Large intestine (tissue), 3 donors: Measurements from ENCODE around the gene LGALS7. TPM values are rescaled to one million over a fixed set of nuclear protein-coding genes. Genes with fewer than 3 reads are reported as not detected.

Experiments
- DNase-seq, 2 donors: peaks; one replicate each; pipeline versions ENCODE4 v3.0.0 to v3.0.0-alpha.2; 2013
- H3K27ac ChIP-seq: one replicate; pipeline ENCODE4 v1.5.1; 2013; ENCODE audit warnings: low read length
- H3K27me3 ChIP-seq: 2 replicates; pipeline ENCODE4 v1.6.1; 2013; ENCODE audit warnings: low read length; ENCODE audit not compliant: control insufficient read depth, insufficient read depth
- H3K36me3 ChIP-seq: 2 replicates; pipeline ENCODE4 v1.6.1; 2013; ENCODE audit warnings: low read length; ENCODE audit not compliant: control insufficient read depth, insufficient read depth
- H3K4me1 ChIP-seq: one replicate; pipeline ENCODE4 v1.6.1; 2013; ENCODE audit warnings: low read length; ENCODE audit not compliant: control insufficient read depth, insufficient read depth
- H3K4me3 ChIP-seq: one replicate; pipeline ENCODE4 v1.5.1; 2013; ENCODE audit warnings: low read length
- H3K9me3 ChIP-seq: one replicate; pipeline ENCODE4 v1.6.1; 2013; ENCODE audit warnings: mild to moderate bottlenecking, low read depth, low read length, moderate library complexity; ENCODE audit not compliant: control insufficient read depth
- WGBS: methylation state at CpG from one replicate; pipeline ENCODE4 v1.1.5; 2013; ENCODE audit warnings: low lambda C conversion rate; ENCODE audit not compliant: insufficient coverage; 5-methylcytosine and 5-hydroxymethylcytosine counted together
- polyA plus RNA-seq: library from polyadenylated mRNA; unstranded; fragments of 120-200 nt; gene quantifications from one replicate; pipeline ENCODE4 v1.2.1, GENCODE V29; 2013

Gene LGALS7
- polyA plus RNA-seq, 1 donor = 5.6 TPM

DNA sequence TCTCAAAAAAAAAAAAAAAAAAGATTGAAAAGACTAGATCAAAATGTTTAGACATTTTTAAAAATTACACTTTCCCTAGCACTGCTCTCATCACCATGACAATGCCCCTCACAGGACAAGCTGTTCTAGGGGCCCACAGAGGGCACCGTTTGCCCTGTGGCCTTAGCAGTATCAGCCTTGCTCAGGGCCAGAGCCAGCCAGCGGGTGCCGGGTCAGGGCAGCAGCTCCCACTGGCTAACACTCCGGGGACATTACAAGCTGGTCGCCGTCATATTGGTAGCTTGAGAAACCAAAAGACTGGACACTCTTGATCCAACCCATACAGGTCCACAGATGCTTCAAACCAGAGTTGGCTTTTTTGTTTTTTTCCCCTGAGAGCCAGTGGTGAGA lies 47.0 kb downstream of the LGALS7 start:
- no peaks in the 10 kb centered on the region for H3K27me3 ChIP-seq
- no peak overlapping the region for H3K4me3 ChIP-seq
- DNase-seq = no peak
- H3K4me1 ChIP-seq = peaks cover 44% of the 10 kb centered on the region
- no CpG with 5 or more reads among the region's 6 CpGs for WGBS
- H3K9me3 ChIP-seq = peaks cover 5% of the 10 kb centered on the region
- H3K36me3 ChIP-seq = peaks cover 97% of the 10 kb centered on the region
- peak overlapping the region; percentile 49 for H3K27ac ChIP-seq

DNA sequence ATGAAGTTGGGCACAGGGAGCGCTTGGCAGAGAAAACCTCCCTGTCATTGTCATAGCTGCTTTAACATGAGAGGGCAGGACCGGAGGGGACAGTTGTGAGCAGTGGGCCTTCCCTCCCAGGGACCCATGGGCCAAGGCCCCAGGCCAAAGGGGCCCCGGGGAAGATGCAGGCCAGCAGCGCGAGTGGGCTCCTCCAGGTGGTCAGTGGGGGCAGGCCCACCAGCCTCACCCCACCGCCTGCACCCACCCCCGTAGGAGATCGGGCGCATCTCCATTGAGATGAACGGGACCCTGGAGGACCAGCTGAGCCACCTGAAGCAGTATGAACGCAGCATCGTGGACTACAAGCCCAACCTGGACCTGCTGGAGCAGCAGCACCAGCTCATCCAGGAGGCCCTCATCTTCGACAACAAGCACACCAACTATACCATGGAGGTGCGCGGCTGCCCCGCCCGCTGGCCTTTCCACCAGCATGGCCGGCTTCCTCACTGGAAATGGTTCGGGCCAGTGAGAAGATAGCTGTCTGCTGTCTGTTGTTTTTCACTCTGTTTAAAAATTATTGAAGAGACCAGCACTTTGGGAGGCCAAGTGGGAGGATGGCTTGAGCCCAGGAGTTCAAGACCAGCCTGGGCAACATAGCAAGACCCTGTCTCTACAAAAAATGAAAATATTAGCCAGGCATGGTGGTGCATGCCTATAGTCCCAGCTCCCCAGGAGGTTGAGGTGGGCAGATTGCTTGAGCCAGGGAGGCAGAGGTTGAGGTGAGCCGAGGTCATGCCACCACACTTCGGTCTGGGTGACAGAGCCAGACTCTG lies 47.6 kb downstream of the LGALS7 start:
- Histone ChIP-seq H3K27me3 (no peaks in the 10 kb centered on the region), H3K9me3 (peaks cover 5% of the 10 kb centered on the region), H3K4me3 (no peak overlapping the region), H3K4me1 (peaks cover 50% of the 10 kb centered on the region), H3K27ac (peak overlapping the region; percentile 49), H3K36me3 (peaks cover 97% of the 10 kb centered on the region)
- no CpG with 5 or more reads among the region's 21 CpGs for WGBS
- DNase-seq = no peak

- Histone ChIP-seq H3K4me1 (peaks cover 57% of the 10 kb centered on the region), H3K36me3 (peaks cover 99% of the 10 kb centered on the region), H3K9me3 (peaks cover 6% of the 10 kb centered on the region), H3K4me3 (no peak overlapping the region), H3K27me3 (no peaks in the 10 kb centered on the region), H3K27ac (no peak overlapping the region)
- no peak for DNase-seq
- no CpG with 5 or more reads among the region's 42 CpGs for WGBS
Measured at GRCh38 chr19:38723990-38724854, 49.1 kb downstream of the LGALS7 start.

DNA sequence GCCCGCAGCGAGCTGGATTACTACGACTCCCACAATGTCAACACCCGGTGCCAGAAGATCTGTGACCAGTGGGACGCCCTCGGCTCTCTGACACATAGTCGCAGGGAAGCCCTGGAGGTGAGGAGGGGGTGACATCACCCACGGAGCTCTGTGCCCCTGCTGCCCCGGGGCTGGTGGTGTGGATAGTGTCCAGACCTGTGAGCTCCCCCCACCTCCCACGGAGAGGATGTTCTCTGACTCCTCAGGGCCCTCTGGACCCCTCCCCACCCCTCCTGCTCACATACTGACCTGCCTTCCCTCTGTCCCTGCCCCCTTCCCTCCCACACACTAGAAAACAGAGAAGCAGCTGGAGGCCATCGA lies 49.7 kb downstream of the LGALS7 start:
- no peak for DNase-seq
- Histone ChIP-seq H3K36me3 (peaks cover 99% of the 10 kb centered on the region), H3K4me3 (no peak overlapping the region), H3K27me3 (no peaks in the 10 kb centered on the region), H3K4me1 (peaks cover 62% of the 10 kb centered on the region), H3K27ac (peak overlapping the region; percentile 63), H3K9me3 (peaks cover 10% of the 10 kb centered on the region)
- WGBS = no CpG with 5 or more reads among the region's 11 CpGs

DNA sequence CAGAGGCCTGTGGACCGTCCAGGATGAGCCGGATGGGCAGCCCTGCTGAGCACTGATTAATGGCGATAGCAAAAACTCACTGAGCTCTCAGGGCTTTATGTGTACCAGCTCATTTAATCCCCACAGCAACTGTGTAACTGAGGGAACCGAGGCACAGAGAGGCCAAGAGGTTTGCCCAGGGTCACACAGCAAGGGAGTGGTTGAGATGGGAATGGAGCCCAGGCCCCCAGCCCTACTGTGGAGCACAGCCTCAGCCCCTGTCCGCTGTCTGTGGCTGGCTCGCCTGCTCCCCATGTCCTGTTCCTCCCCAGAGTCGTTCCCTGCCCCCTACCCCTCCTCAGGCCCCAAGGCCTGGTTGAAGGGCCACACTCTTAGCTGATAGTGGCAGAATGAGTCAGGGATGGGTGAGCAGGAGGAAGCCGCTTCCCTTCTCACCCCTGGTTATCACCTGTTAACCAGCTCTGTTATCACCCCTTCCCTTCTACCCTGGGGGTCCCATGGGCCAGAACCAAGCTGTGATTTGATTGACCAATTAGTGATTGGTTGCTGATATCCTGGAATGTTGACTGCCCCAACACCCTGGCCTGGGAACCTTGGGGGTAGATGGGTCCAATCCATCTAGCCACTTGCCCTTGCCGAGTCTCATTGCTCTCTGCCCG lies 50.2 kb downstream of the LGALS7 start:
- Histone ChIP-seq H3K36me3 (peaks cover 100% of the 10 kb centered on the region), H3K27ac (peak overlapping the region; percentile 63), H3K27me3 (no peaks in the 10 kb centered on the region), H3K4me1 (peaks cover 61% of the 10 kb centered on the region), H3K4me3 (no peak overlapping the region), H3K9me3 (peaks cover 10% of the 10 kb centered on the region)
- no CpG with 5 or more reads among the region's 10 CpGs for WGBS
- no peak for DNase-seq

- Histone ChIP-seq H3K9me3 (peaks cover 10% of the 10 kb centered on the region), H3K4me3 (no peak overlapping the region), H3K36me3 (peaks cover 100% of the 10 kb centered on the region), H3K27me3 (no peaks in the 10 kb centered on the region), H3K27ac (peak overlapping the region; percentile 63), H3K4me1 (peaks cover 54% of the 10 kb centered on the region)
- peak; percentile 55 to 75 for DNase-seq
- WGBS = no CpG with 5 or more reads among the region's 17 CpGs
Measured at GRCh38 chr19:38721979-38722773, 51.1 kb downstream of the LGALS7 start.

GRCh38 chr19:38721496-38721895 lies 51.8 kb downstream of the LGALS7 start:
- Histone ChIP-seq H3K27ac (peak overlapping the region; percentile 63), H3K4me3 (no peak overlapping the region), H3K27me3 (no peaks in the 10 kb centered on the region), H3K4me1 (peaks cover 50% of the 10 kb centered on the region), H3K36me3 (peaks cover 100% of the 10 kb centered on the region), H3K9me3 (peaks cover 10% of the 10 kb centered on the region)
- WGBS = no CpG with 5 or more reads among the region's 20 CpGs
- no peak for DNase-seq

Other genes with a start within 250 kb of the LGALS7 start
- gene MAP4K1, start 155.6 kb downstream of the LGALS7 start, polyA plus RNA-seq = 3.7 TPM
- 290 TPM for gene EIF3K, start 154.3 kb downstream of the LGALS7 start, polyA plus RNA-seq
- gene ACTN4, start 125.9 kb downstream of the LGALS7 start, polyA plus RNA-seq = 747 TPM
- gene CAPN12, start 29.0 kb downstream of the LGALS7 start, polyA plus RNA-seq = 45.0 TPM
- gene LGALS7B, start 15.7 kb upstream of the LGALS7 start, polyA plus RNA-seq = 3.6 TPM
- 680 TPM for gene LGALS4, start 39.4 kb upstream of the LGALS7 start, polyA plus RNA-seq
- 289 TPM for gene ECH1, start 58.3 kb upstream of the LGALS7 start, polyA plus RNA-seq
- gene HNRNPL, start 76.5 kb upstream of the LGALS7 start, polyA plus RNA-seq = 271 TPM
- gene RINL, start 104.8 kb upstream of the LGALS7 start, polyA plus RNA-seq = 31.8 TPM
- gene SIRT2, start 126.1 kb upstream of the LGALS7 start, polyA plus RNA-seq = 60.9 TPM
- gene NFKBIB, start 126.5 kb upstream of the LGALS7 start, polyA plus RNA-seq = 15.0 TPM
- 1.0 TPM for gene CCER2, start 138.7 kb upstream of the LGALS7 start, polyA plus RNA-seq
- 34.9 TPM for gene SARS2, start 157.2 kb upstream of the LGALS7 start, polyA plus RNA-seq
- 23.5 TPM for gene MRPS12, start 157.4 kb upstream of the LGALS7 start, polyA plus RNA-seq
- 88.6 TPM for gene FBXO17, start 202.2 kb upstream of the LGALS7 start, polyA plus RNA-seq